GM20000 (cell line): Measurements from ENCODE around the gene DOCK8.

ENCODE experiments used
- DNase-seq: peaks from one replicate; pipeline ENCODE4 v3.0.0; 2012; ENCODE audit warnings: low spot score
- CTCF ChIP-seq: IDR thresholded peaks from 2 replicates; pipeline ENCODE4 v1.5.1; 2012; ENCODE audit warnings: mild to moderate bottlenecking, control low read depth; ENCODE audit errors: extremely low read depth, missing control alignments

The DOCK8 gene

GRCh38 chr9:312596-313320 lies 98.1 kb downstream of the DOCK8 start:
- DNase-seq, result no peak
- TF ChIP-seq CTCF, result no peak

- no peak for TF ChIP-seq CTCF
- DNase-seq, result no peak
These were observed 101.8 kb downstream of the DOCK8 start for GRCh38 chr9:316382-316965.

- DNase-seq, result no peak
- no peak for TF ChIP-seq CTCF
These were observed 104.0 kb downstream of the DOCK8 start for GRCh38 chr9:318646-319045.

- no peak for TF ChIP-seq CTCF
- DNase-seq, result no peak
These were observed 110.3 kb downstream of the DOCK8 start for GRCh38 chr9:324971-325370.

- no peak for TF ChIP-seq CTCF
- no peak for DNase-seq
These were observed 112.0 kb downstream of the DOCK8 start for GRCh38 chr9:326667-327066.

GRCh38 chr9:328453-328852 lies 113.8 kb downstream of the DOCK8 start:
- no peak for TF ChIP-seq CTCF
- DNase-seq, result no peak

- no peak for DNase-seq
- TF ChIP-seq CTCF, result no peak
These were observed 116.5 kb downstream of the DOCK8 start for GRCh38 chr9:331197-331596.
